Neural crest cell (in vitro differentiated cells): ENCODE measurements around the gene C1orf141. TPM values are rescaled to one million over a fixed set of nuclear protein-coding genes. Genes with fewer than 3 reads are reported as not detected.

Experiments used
- DNase-seq: peaks from one replicate; pipeline ENCODE4 v3.0.0; 2021; ENCODE audit warnings: low read depth, mixed read lengths, low spot score
- H3K27ac Mint-ChIP-seq: one replicate; pipeline ENCODE4 v1.8.0; 2021; ENCODE audit warnings: mild to moderate bottlenecking, mixed read lengths; ENCODE audit not compliant: unreplicated experiment
- H3K27me3 Mint-ChIP-seq: 2 replicates; pipeline ENCODE4 v1.8.0; 2021; ENCODE audit warnings: low read depth, mild to moderate bottlenecking, mixed read lengths
- H3K36me3 Mint-ChIP-seq: 2 replicates; pipeline ENCODE4 v1.8.0; 2021; ENCODE audit warnings: low read depth, mild to moderate bottlenecking, mixed read lengths
- H3K4me1 Mint-ChIP-seq: 2 replicates; pipeline ENCODE4 v1.8.0; 2021; ENCODE audit warnings: mixed read lengths
- H3K4me3 Mint-ChIP-seq: one replicate; pipeline ENCODE4 v1.8.0; 2021; ENCODE audit warnings: mild to moderate bottlenecking, mixed read lengths
- H3K9me3 Mint-ChIP-seq: 2 replicates; pipeline ENCODE4 v1.8.0; 2021; ENCODE audit warnings: mixed read lengths
- total RNA-seq: library from RNA; stranded (reverse); gene quantifications from 2 replicates; pipeline ENCODE4 v1.2.1, GENCODE V29; 2021
- TF ChIP-seq, protein P1 (sequence below): fragments of 200-600 bp; sonication (generic); conservative IDR thresholded peaks from 2 replicates; pipeline ENCODE4 v1.5.0; 2021; ENCODE audit warnings: antibody characterized with exemption, mild to moderate bottlenecking

The C1orf141 gene
- total RNA-seq, 1 donor from 2014 or later = not detected

DNA sequence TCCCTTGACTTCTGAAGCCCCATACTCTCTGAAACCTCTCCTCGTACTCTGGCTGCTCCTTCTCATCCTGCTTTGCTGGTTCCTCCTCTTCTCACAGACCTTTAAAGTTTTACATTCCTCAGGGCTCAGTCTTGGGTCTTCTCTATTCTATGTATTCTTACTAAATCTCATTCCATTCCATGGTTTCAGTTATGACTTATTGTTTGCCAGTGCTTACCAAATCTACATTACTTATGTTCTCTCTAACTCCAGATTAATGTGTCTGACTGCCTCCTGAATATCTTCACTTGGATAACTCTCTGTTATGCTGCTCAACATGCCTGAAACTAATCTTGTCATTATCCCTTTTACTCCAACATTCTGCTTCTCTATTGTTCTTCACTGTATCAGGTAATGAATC is 75.4 kb downstream of the C1orf141 start:
- Mint-ChIP-seq H3K4me3 (peak overlapping the region; percentile 0), H3K4me1 (peaks cover 31% of the 10 kb centered on the region), H3K27ac (no peak overlapping the region), H3K9me3 (no peaks in the 10 kb centered on the region), H3K27me3 (no peaks in the 10 kb centered on the region), H3K36me3 (no peaks in the 10 kb centered on the region)
- TF ChIP-seq, protein P1, sequence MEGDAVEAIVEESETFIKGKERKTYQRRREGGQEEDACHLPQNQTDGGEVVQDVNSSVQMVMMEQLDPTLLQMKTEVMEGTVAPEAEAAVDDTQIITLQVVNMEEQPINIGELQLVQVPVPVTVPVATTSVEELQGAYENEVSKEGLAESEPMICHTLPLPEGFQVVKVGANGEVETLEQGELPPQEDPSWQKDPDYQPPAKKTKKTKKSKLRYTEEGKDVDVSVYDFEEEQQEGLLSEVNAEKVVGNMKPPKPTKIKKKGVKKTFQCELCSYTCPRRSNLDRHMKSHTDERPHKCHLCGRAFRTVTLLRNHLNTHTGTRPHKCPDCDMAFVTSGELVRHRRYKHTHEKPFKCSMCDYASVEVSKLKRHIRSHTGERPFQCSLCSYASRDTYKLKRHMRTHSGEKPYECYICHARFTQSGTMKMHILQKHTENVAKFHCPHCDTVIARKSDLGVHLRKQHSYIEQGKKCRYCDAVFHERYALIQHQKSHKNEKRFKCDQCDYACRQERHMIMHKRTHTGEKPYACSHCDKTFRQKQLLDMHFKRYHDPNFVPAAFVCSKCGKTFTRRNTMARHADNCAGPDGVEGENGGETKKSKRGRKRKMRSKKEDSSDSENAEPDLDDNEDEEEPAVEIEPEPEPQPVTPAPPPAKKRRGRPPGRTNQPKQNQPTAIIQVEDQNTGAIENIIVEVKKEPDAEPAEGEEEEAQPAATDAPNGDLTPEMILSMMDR = no peak
- DNase-seq = no peak

DNA sequence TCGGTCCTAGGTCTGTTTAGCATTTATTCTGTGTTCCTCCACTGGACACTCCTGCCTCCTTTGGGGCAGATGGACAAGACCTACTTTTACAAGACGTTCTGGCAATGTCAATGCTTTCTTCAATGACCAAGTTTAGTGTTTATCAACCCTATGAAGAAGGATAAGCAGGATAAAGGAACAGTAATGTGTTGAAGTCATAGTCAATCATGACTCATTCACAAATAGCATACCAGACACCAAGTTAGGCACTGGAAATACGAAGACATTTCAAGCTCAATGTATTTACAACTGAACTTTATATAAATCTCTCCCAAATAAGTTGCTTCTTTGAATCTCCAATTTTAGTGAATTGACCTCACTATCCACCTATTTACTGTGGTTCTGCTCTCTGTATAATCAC is 76.0 kb downstream of the C1orf141 start:
- TF ChIP-seq, protein P1 = no peak
- H3K27ac Mint-ChIP-seq = no peak overlapping the region
- H3K4me1 Mint-ChIP-seq = peaks cover 33% of the 10 kb centered on the region
- DNase-seq = no peak
- H3K9me3 Mint-ChIP-seq = no peaks in the 10 kb centered on the region
- H3K27me3 Mint-ChIP-seq = no peaks in the 10 kb centered on the region
- no peak overlapping the region for H3K4me3 Mint-ChIP-seq
- H3K36me3 Mint-ChIP-seq = no peaks in the 10 kb centered on the region

DNA sequence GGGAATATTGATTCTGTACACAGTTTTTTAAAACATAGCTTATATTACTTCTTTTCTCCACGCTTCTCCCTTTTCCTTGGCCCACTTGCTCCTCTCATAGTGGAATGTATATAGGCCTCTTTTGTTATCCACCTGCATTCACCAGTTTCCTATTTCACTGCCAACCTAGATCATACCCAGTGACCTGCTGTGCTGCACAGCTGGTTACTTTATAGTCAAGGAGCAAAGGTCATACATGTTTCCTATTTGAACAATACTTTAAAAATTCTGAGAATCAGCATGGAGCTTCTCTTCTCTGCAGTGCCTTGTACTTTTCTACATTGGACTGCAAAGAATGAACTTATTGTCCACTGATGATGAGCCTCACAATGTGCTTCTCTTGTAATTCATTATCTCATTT is 76.5 kb downstream of the C1orf141 start:
- no peak for DNase-seq

DNA sequence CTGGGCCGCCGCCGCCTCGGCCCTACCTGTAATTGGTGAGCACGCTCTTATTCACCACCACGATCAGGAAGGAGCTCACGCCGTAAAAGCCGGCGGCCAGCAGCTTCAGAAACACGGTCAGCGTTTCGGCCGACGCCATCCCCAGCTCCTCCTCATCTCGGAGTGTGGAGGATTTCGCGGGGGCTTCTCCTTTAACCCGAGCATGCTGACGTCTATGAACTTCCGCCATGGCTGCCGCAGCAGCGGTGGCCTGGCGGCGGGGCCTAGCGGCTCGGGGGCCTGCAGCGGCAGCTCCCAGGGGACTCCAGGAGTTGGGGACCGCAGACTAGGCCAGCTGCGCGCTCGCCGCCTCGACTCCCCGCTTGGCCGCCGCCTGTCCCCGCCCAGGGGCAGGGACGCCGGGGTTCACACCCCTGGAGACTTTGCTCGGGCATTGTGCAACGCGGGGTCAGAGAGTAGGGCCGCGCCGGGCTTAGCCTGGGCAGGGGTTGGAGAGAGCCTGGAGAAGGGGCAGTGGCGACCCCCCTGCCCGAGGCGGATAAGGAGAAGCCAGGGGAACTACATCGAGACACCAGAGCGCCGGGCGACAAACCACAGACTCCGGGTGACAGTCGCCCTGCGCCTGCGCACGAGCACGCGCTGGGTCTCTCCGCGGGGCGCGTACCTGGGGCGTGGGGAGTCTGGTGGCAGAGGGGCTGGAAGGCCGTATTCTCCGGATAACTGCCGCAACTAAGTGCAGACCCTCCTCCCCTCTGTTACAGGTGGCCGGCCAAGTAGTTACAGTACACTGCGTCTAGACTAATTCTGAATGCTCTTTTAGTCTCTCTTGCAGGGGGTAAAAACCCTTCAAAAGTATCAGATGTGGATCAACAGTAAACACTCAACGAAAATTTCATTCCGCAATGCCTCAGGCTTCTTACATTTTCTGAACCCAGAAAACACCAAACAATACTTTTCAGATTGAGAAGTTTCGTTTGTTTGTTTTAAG is 80.7 kb downstream of the C1orf141 start, which contains the start of gene SLC35D1:
Gene SLC35D1 (minus strand): TSS at position 364 of the 988 bp plus-strand sequence. CDS start 135 bp downstream, at position 229.
- H3K9me3 Mint-ChIP-seq = no peaks in the 10 kb centered on the region
- TF ChIP-seq, protein P1 = no peak
- peaks cover 47% of the 10 kb centered on the region for H3K4me1 Mint-ChIP-seq
- peaks cover 2% of the 10 kb centered on the region for H3K36me3 Mint-ChIP-seq
- peak within 1 kb of the TSS; percentile 91 for H3K4me3 Mint-ChIP-seq
- peak within 1 kb of the TSS; percentile 87 for H3K27ac Mint-ChIP-seq
- peak; percentile 84 for DNase-seq
- no peaks in the 10 kb centered on the region for H3K27me3 Mint-ChIP-seq

More for the DNA sequence above, 76.5 kb downstream of the C1orf141 start:
- TF ChIP-seq, protein P1 = no peak
- no peaks in the 10 kb centered on the region for H3K9me3 Mint-ChIP-seq
- no peaks in the 10 kb centered on the region for H3K36me3 Mint-ChIP-seq
- no peak overlapping the region for H3K27ac Mint-ChIP-seq
- peak overlapping the region; percentile 4 for H3K4me3 Mint-ChIP-seq
- H3K27me3 Mint-ChIP-seq = no peaks in the 10 kb centered on the region
- peaks cover 33% of the 10 kb centered on the region for H3K4me1 Mint-ChIP-seq

DNA sequence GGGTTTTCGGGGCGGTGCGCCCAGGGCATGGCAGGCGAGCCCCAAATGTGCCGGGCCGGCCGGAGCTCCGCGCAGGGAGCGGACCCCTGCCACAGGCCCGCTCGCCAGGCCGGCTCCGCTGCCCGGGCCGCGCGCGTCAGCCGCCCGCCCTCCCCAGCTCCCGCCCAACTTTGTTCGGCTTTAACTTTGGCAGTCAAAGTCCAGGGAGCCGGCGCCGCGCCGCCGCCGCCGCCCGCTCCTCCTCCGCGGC is 81.3 kb downstream of the C1orf141 start:
- no peaks in the 10 kb centered on the region for H3K27me3 Mint-ChIP-seq
- peaks cover 41% of the 10 kb centered on the region for H3K4me1 Mint-ChIP-seq
- H3K4me3 Mint-ChIP-seq = peak overlapping the region; percentile 91
- peak; percentile 36 for DNase-seq
- H3K27ac Mint-ChIP-seq = no peak overlapping the region
- H3K36me3 Mint-ChIP-seq = peaks cover 2% of the 10 kb centered on the region
- TF ChIP-seq, protein P1 = no peak
- no peaks in the 10 kb centered on the region for H3K9me3 Mint-ChIP-seq
